Keratinocyte (primary cell): ENCODE data around the gene CCDC107. TPM values are rescaled to one million over a fixed set of nuclear protein-coding genes. Genes with fewer than 3 reads are reported as not detected.

ENCODE experiments used
- DNase-seq: peaks from one replicate; pipeline ENCODE4 v3.0.0-alpha.2; 2011; ENCODE audit warnings: low read depth, missing footprints, low spot score
- FAIRE-seq: peaks from 2 replicates; lab custom pipeline; 2011; peaks lifted over from hg19 to GRCh38; lab: Jason Lieb, UNC
- H2AFZ ChIP-seq: 2 replicates; pipeline ENCODE4 v1.6.0; 2012; ENCODE audit warnings: low read length, control low read depth, inconsistent platforms; ENCODE audit not compliant: control insufficient read depth
- H3K27ac ChIP-seq: 2 replicates; pipeline ENCODE4 v1.5.1; 2011; ENCODE audit warnings: low read length; ENCODE audit not compliant: control insufficient read depth, insufficient read depth
- H3K27me3 ChIP-seq: 3 replicates; pipeline ENCODE4 v1.6.0; 2011; ENCODE audit warnings: low read length; ENCODE audit not compliant: control insufficient read depth, insufficient read depth; ENCODE audit errors: extremely low read depth
- H3K36me3 ChIP-seq, 2 experiments: 2 replicates in 1 of 2; 3 replicates in 1 of 2; pipeline ENCODE4 v1.5.1; 2011; ENCODE audit warnings: low read length in 2 of 2, mild to moderate bottlenecking in 1 of 2; ENCODE audit not compliant: control insufficient read depth in 2 of 2, insufficient read depth in 2 of 2; ENCODE audit errors: extremely low read depth in 1 of 2
- H3K4me1 ChIP-seq: 3 replicates; pipeline ENCODE4 v1.5.1; 2011; ENCODE audit warnings: low read length; ENCODE audit not compliant: control insufficient read depth, insufficient read depth; ENCODE audit errors: extremely low read depth
- H3K4me2 ChIP-seq: 3 replicates; pipeline ENCODE4 v1.6.0; 2011; ENCODE audit warnings: low read depth, low read length; ENCODE audit not compliant: control insufficient read depth, insufficient read depth; ENCODE audit errors: extremely low read depth
- H3K4me3 ChIP-seq, 3 experiments: fragments of 200-600 bp in 1 of 3; sonication (generic) in 1 of 3; 2 replicates in 2 of 3; 3 replicates in 1 of 3; pipeline ENCODE4 v1.5.1; 2011 to 2016; ENCODE audit warnings: low read length in 3 of 3, mild to moderate bottlenecking in 3 of 3, control low read depth in 2 of 3, inconsistent platforms in 1 of 3, low read depth in 1 of 3, mixed read lengths in 1 of 3, mixed run types in 1 of 3, moderate library complexity in 1 of 3; ENCODE audit not compliant: control insufficient read depth in 2 of 3, insufficient read depth in 2 of 3; ENCODE audit errors: extremely low read depth in 1 of 3
- H3K79me2 ChIP-seq: 2 replicates; pipeline ENCODE4 v1.6.0; 2012; ENCODE audit warnings: low read length; ENCODE audit not compliant: control insufficient read depth, insufficient read depth
- H3K9ac ChIP-seq: 3 replicates; pipeline ENCODE4 v1.6.0; 2011; ENCODE audit warnings: low read length; ENCODE audit not compliant: control insufficient read depth, insufficient read depth; ENCODE audit errors: extremely low read depth
- H3K9me1 ChIP-seq: 3 replicates; pipeline ENCODE4 v1.6.0; 2011; ENCODE audit warnings: low read length; ENCODE audit not compliant: control insufficient read depth, insufficient read depth; ENCODE audit errors: extremely low read depth
- H3K9me3 ChIP-seq: 2 replicates; pipeline ENCODE4 v1.5.1; 2012; ENCODE audit warnings: low read depth, low read length; ENCODE audit not compliant: control insufficient read depth
- H4K20me1 ChIP-seq: 3 replicates; pipeline ENCODE4 v1.6.0; 2011; ENCODE audit warnings: low read length; ENCODE audit not compliant: control insufficient read depth, insufficient read depth; ENCODE audit errors: extremely low read depth
- CTCF ChIP-seq, 3 experiments: IDR thresholded peaks in 1 of 3; conservative IDR thresholded peaks in 1 of 3; optimal IDR thresholded peaks in 1 of 3; 2 replicates in 2 of 3; 3 replicates in 1 of 3; pipeline versions ENCODE3 to v1.5.1; 2011; ENCODE audit warnings: low read length in 3 of 3, mild to moderate bottlenecking in 3 of 3, moderate library complexity in 2 of 3, control low read depth in 1 of 3, inconsistent platforms in 1 of 3; ENCODE audit not compliant: insufficient read depth in 2 of 3; ENCODE audit errors: extremely low read depth in 1 of 3
- EZH2 ChIP-seq: IDR thresholded peaks from one replicate; pipeline ENCODE4 v1.6.1; 2012; ENCODE audit warnings: inconsistent platforms, mild to moderate bottlenecking, low read length, moderate library complexity
- dilution Hi-C: fragments of 300-500 bp; cut with MboI; formaldehyde crosslinking; loops from one replicate; pipeline ENCODE4 v1.7.0; 2020; ENCODE audit warnings: low sequenced_read_pairs; ENCODE audit not compliant: extremely low pct_ligation_motif_present
- polyA plus RNA-seq, 5 experiments: library from polyadenylated mRNA; depleted of rRNA in 3 of 5; stranded (reverse) in 3 of 5; stranded (forward) in 1 of 5; unstranded in 1 of 5; fragments of >200 nt; gene quantifications; 1 replicate in 1 of 5; 2 replicates in 3 of 5; 3 replicates in 1 of 5; pipeline versions ENCODE4 v1.2.1 to v1.2.3, GENCODE V29; 2011 to 2012; ENCODE audit warnings: missing spikeins in 2 of 5, low read depth in 1 of 5, low replicate concordance in 1 of 5

Gene CCDC107
- polyA plus RNA-seq, 1 donor (not counting 4 experiments of a cell fraction or from before 2014, with no cell fraction given), result 10.5 TPM

- FAIRE-seq (no peak), DNase-seq (peak; percentile 99)
- Histone ChIP-seq H2AFZ (peak within 1 kb of the TSS; percentile 90), H3K79me2 (peaks cover 2% of the 10 kb centered on the region), H3K4me3 (peak within 1 kb of the TSS; percentile 73 to 84 (median 81)), H3K4me2 (peak within 1 kb of the TSS; percentile 87), H4K20me1 (no peaks in the 10 kb centered on the region), H3K9me3 (no peaks in the 10 kb centered on the region), H3K36me3 (peaks cover 1 to 10% of the 10 kb centered on the region in 2 experiments), H3K9ac (peak within 1 kb of the TSS; percentile 82), H3K9me1 (no peaks in the 10 kb centered on the region), H3K27me3 (peaks cover 3% of the 10 kb centered on the region), H3K27ac (peak within 1 kb of the TSS; percentile 92), H3K4me1 (peaks cover 13% of the 10 kb centered on the region)
- dilution Hi-C loops, result no loop called here
- TF ChIP-seq EZH2, result no peak
- TF ChIP-seq CTCF (optimal IDR thresholded peaks at IDR 0.05 in 1 of 3, IDR thresholded peaks at IDR 0.05 in 1 of 3, conservative IDR thresholded peaks at IDR 0.05 in 1 of 3; ENCODE audit: extremely low read depth in 1 of 3, insufficient read depth in 2 of 3, low read length in 3 of 3), result peak in 2 of 3 experiments; percentile 19 to 22
Observed at GRCh38 chr9:35657546-35658136, 451 bp upstream of the CCDC107 start, which contains the start of gene RMRP. TSS of gene RMRP (minus strand) at chr9:35658019.

- peak overlapping the region; percentile 82 for H3K9ac ChIP-seq
- DNase-seq, result no peak
- peak overlapping the region; percentile 80 for H3K4me2 ChIP-seq
- H3K27me3 ChIP-seq, result peaks cover 3% of the 10 kb centered on the region
- peaks cover 2% of the 10 kb centered on the region for H3K79me2 ChIP-seq
- H3K4me3 ChIP-seq, result peak overlapping the region; percentile 73 to 84 (median 81)
- H3K4me1 ChIP-seq, result peaks cover 13% of the 10 kb centered on the region
- TF ChIP-seq CTCF (optimal IDR thresholded peaks at IDR 0.05 in 1 of 3, IDR thresholded peaks at IDR 0.05 in 1 of 3, conservative IDR thresholded peaks at IDR 0.05 in 1 of 3; ENCODE audit: extremely low read depth in 1 of 3, insufficient read depth in 2 of 3, low read length in 3 of 3), result no peak
- TF ChIP-seq EZH2, result no peak
- peak overlapping the region; percentile 49 for H3K27ac ChIP-seq
- H3K36me3 ChIP-seq, result peaks cover 1 to 13% of the 10 kb centered on the region in 2 experiments
- no peaks in the 10 kb centered on the region for H3K9me1 ChIP-seq
- no peaks in the 10 kb centered on the region for H4K20me1 ChIP-seq
- dilution Hi-C loops, result no loop called here
- H2AFZ ChIP-seq, result peak overlapping the region; percentile 53
- no peak for FAIRE-seq
- H3K9me3 ChIP-seq, result no peaks in the 10 kb centered on the region
Observed at GRCh38 chr9:35658968-35659220, 802 bp downstream of the CCDC107 start.
